Mesendoderm (in vitro differentiated cells): Measurements from ENCODE around the gene ATP2C2.

Source experiments
- DNase-seq: peaks from one replicate; pipeline ENCODE4 v3.0.0; 2013
- H2AK5ac ChIP-seq: 2 replicates; pipeline ENCODE4 v1.6.1; 2013; ENCODE audit warnings: low read length, inconsistent platforms
- H2BK120ac ChIP-seq: 2 replicates; pipeline ENCODE4 v1.6.1; 2013; ENCODE audit warnings: low read depth, mild to moderate bottlenecking, low read length, moderate library complexity, mixed read lengths
- H2BK15ac ChIP-seq: replicated peaks from 2 replicates; pipeline ENCODE4 v1.6.1; 2013; ENCODE audit warnings: low read depth, mild to moderate bottlenecking, moderate library complexity
- H2BK5ac ChIP-seq: 2 replicates; pipeline ENCODE4 v1.6.1; 2013; ENCODE audit warnings: low read length, inconsistent platforms
- H3K18ac ChIP-seq: 2 replicates; pipeline ENCODE4 v1.6.1; 2013; ENCODE audit warnings: mild to moderate bottlenecking, low read length, mixed read lengths
- H3K23ac ChIP-seq: one replicate; pipeline ENCODE4 v1.6.1; 2013; ENCODE audit warnings: low read length
- H3K27ac ChIP-seq: 2 replicates; pipeline ENCODE4 v1.5.1; 2013; ENCODE audit warnings: low read depth, mild to moderate bottlenecking, inconsistent platforms, low read length, moderate library complexity
- H3K27me3 ChIP-seq: 2 replicates; pipeline ENCODE4 v1.6.1; 2013; ENCODE audit warnings: low read length, control low read depth, mild to moderate bottlenecking, inconsistent platforms; ENCODE audit not compliant: insufficient read depth, poor library complexity
- H3K36me3 ChIP-seq: 2 replicates; pipeline ENCODE4 v1.6.1; 2013; ENCODE audit warnings: low read length, inconsistent platforms; ENCODE audit not compliant: control insufficient read depth, insufficient read depth
- H3K4ac ChIP-seq: one replicate; pipeline ENCODE4 v1.6.1; 2013; ENCODE audit warnings: low read depth, mild to moderate bottlenecking, low read length, moderate library complexity
- H3K4me1 ChIP-seq: 2 replicates; pipeline ENCODE4 v1.6.1; 2013; ENCODE audit warnings: low read depth, low read length, inconsistent platforms; ENCODE audit not compliant: control insufficient read depth
- H3K4me2 ChIP-seq: 2 replicates; pipeline ENCODE4 v1.6.1; 2013; ENCODE audit warnings: low read length
- H3K4me3 ChIP-seq: 2 replicates; pipeline ENCODE4 v1.5.1; 2013; ENCODE audit warnings: mild to moderate bottlenecking, low read length
- H3K56ac ChIP-seq: one replicate; pipeline ENCODE4 v1.6.1; 2013; ENCODE audit warnings: low read length
- H3K79me1 ChIP-seq: 2 replicates; pipeline ENCODE4 v1.6.1; 2013; ENCODE audit warnings: low read length, inconsistent platforms
- H3K79me2 ChIP-seq: 2 replicates; pipeline ENCODE4 v1.6.1; 2013; ENCODE audit warnings: mild to moderate bottlenecking, low read length; ENCODE audit not compliant: control insufficient read depth, insufficient read depth
- H3K9ac ChIP-seq: 2 replicates; pipeline ENCODE4 v1.6.1; 2013; ENCODE audit warnings: low read length, inconsistent platforms
- H4K5ac ChIP-seq: one replicate; pipeline ENCODE4 v1.6.1; 2013; ENCODE audit warnings: low read length
- H4K8ac ChIP-seq: one replicate; pipeline ENCODE4 v1.6.1; 2013; ENCODE audit warnings: low read depth, mild to moderate bottlenecking, control low read depth, low read length, moderate library complexity
- WGBS: extraction: QIAGEN DNeasy Blood & Tissue Kit; methylation state at CpG from one replicate; pipeline ENCODE4 v1.1.7; 2013; ENCODE audit warnings: low lambda C conversion rate, missing lambda C conversion rate; ENCODE audit not compliant: insufficient coverage; ENCODE audit errors: extremely low coverage; 5-methylcytosine and 5-hydroxymethylcytosine counted together

ATP2C2 gene

DNA sequence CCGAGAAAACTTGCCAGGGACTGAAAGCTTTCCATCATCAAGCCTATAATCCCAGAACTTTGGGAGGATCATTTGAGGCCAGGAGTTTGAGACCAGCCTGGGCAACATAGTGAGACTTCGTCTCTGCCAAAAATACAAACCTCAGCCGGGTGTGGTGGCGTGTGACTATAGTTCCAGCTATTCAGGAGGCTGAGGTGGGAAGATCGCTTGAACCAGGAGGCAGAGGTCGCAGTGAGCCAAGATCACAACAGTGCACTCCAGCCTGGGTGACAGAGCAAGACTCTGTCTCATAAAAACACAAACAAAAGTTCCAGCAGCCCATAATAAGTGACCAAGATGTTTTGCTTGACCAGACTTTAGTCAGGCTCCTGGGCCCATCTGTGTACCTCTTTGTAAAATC, 134.2 kb downstream of the ATP2C2 start:
- Histone ChIP-seq H4K8ac (no peak overlapping the region), H3K4me3 (no peak overlapping the region), H3K23ac (no peak overlapping the region), H2AK5ac (no peak overlapping the region), H3K27me3 (no peaks in the 10 kb centered on the region), H4K5ac (no peak overlapping the region), H2BK5ac (no peak overlapping the region), H3K79me2 (no peaks in the 10 kb centered on the region), H3K56ac (no peak overlapping the region), H3K36me3 (no peaks in the 10 kb centered on the region), H3K9ac (no peak overlapping the region), H2BK120ac (no peak overlapping the region), H3K4me1 (peaks cover 2% of the 10 kb centered on the region), H3K79me1 (no peaks in the 10 kb centered on the region), H3K27ac (no peak overlapping the region), H3K18ac (no peak overlapping the region), H2BK15ac (no peak overlapping the region), H3K4me2 (no peak overlapping the region), H3K4ac (no peak overlapping the region)
- WGBS, result no CpG with 5 or more reads among the region's 6 CpGs
- no peak for DNase-seq

GRCh38 chr16:84503751-84504395, 135.5 kb downstream of the ATP2C2 start:
- peak overlapping the region; percentile 20 for H3K18ac ChIP-seq
- H2BK5ac ChIP-seq, result no peak overlapping the region
- H3K4me2 ChIP-seq, result peak overlapping the region; percentile 1
- no CpG with 5 or more reads among the region's 13 CpGs for WGBS
- no peak overlapping the region for H4K8ac ChIP-seq
- H3K4me1 ChIP-seq, result peaks cover 2% of the 10 kb centered on the region
- no peak for DNase-seq
- H3K36me3 ChIP-seq, result no peaks in the 10 kb centered on the region
- H2BK15ac ChIP-seq, result no peak overlapping the region
- no peaks in the 10 kb centered on the region for H3K27me3 ChIP-seq
- no peak overlapping the region for H2AK5ac ChIP-seq
- H3K56ac ChIP-seq, result peak overlapping the region; percentile 97
- no peak overlapping the region for H3K4ac ChIP-seq
- no peak overlapping the region for H4K5ac ChIP-seq
- H3K79me1 ChIP-seq, result no peaks in the 10 kb centered on the region
- H3K9ac ChIP-seq, result peak overlapping the region; percentile 90
- peak overlapping the region; percentile 86 for H3K4me3 ChIP-seq
- no peaks in the 10 kb centered on the region for H3K79me2 ChIP-seq
- no peak overlapping the region for H3K23ac ChIP-seq
- no peak overlapping the region for H3K27ac ChIP-seq
- H2BK120ac ChIP-seq, result no peak overlapping the region

GRCh38 chr16:84504420-84505248, 136.3 kb downstream of the ATP2C2 start, which contains the start of gene MEAK7:
MEAK7 (minus strand) TSS chr16:84504659; CDS start chr16:84498086, 6,573 bp downstream.
- Histone ChIP-seq H4K8ac (no peak within 1 kb of the TSS), H3K9ac (peak within 1 kb of the TSS; percentile 90), H3K18ac (peak within 1 kb of the TSS; percentile 20), H3K79me2 (no peaks in the 10 kb centered on the region), H3K4me2 (peak within 1 kb of the TSS; percentile 61), H3K4ac (no peak within 1 kb of the TSS), H2AK5ac (peak within 1 kb of the TSS; percentile 82), H3K4me1 (peaks cover 2% of the 10 kb centered on the region), H3K36me3 (no peaks in the 10 kb centered on the region), H3K56ac (peak within 1 kb of the TSS; percentile 97), H2BK5ac (peak within 1 kb of the TSS; percentile 78), H2BK120ac (no peak within 1 kb of the TSS), H3K27me3 (no peaks in the 10 kb centered on the region), H3K79me1 (no peaks in the 10 kb centered on the region), H3K27ac (peak within 1 kb of the TSS; percentile 4), H3K4me3 (peak within 1 kb of the TSS; percentile 86), H4K5ac (no peak within 1 kb of the TSS), H3K23ac (peak within 1 kb of the TSS; percentile 97), H2BK15ac (no peak within 1 kb of the TSS)
- WGBS, result no CpG with 5 or more reads among the region's 45 CpGs
- DNase-seq, result peak; percentile 99

DNA sequence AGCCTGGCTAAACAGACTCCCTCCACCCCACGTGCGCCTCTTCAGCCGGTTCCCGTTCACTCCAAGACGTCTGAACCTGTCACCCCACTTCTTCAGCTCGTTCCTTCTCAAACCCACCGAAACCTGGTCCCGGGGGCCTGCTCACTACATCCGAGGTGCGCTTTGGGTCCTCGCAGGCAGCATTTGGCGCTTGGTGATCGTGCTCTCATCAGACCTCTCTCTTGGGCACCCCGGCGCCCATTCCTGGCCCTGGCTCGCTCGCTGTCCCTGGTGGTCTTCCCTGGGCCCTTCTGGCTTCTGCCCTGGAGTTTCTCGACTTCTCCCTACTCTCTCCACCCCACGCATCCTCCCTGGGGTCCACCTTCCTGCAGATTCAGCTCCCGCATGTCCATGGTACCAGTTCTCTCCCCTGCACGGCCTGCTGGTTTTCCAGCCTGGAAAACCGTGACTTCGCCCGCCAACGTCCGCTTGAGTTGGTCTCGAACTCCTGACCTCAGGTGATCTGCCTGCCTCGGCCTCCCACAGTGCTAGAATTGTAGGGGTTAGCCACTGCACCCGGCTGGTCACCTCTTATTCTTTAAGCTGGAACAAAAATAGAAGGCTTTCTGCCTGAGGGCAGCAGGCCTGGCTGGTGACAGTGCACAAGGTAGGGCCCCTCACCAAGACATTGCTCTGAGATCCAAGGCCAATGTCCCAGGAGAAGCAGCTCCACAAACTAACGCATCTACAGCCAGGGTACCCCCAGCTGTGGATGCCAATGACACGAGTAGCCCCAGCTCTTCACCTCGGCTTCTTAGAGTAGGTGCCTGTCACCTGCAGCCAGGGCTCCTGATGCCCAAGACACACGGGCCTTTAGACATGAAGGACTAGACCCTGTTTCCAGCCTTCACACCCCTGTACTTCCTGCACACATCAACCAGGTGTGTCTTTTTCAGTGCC, 137.2 kb downstream of the ATP2C2 start:
- Histone ChIP-seq H3K9ac (peak overlapping the region; percentile 88), H3K79me2 (no peaks in the 10 kb centered on the region), H4K5ac (no peak overlapping the region), H3K79me1 (no peaks in the 10 kb centered on the region), H3K56ac (peak overlapping the region; percentile 93), H3K4ac (no peak overlapping the region), H2BK120ac (no peak overlapping the region), H4K8ac (no peak overlapping the region), H3K36me3 (no peaks in the 10 kb centered on the region), H3K27ac (peak overlapping the region; percentile 4), H3K4me1 (peaks cover 2% of the 10 kb centered on the region), H3K18ac (peak overlapping the region; percentile 19), H3K23ac (peak overlapping the region; percentile 97), H2BK15ac (no peak overlapping the region), H2BK5ac (peak overlapping the region; percentile 78), H2AK5ac (peak overlapping the region; percentile 82), H3K4me3 (no peak overlapping the region), H3K27me3 (no peaks in the 10 kb centered on the region), H3K4me2 (peak overlapping the region; percentile 61)
- WGBS, result no CpG with 5 or more reads among the region's 33 CpGs
- DNase-seq, result peak; percentile 32

DNA sequence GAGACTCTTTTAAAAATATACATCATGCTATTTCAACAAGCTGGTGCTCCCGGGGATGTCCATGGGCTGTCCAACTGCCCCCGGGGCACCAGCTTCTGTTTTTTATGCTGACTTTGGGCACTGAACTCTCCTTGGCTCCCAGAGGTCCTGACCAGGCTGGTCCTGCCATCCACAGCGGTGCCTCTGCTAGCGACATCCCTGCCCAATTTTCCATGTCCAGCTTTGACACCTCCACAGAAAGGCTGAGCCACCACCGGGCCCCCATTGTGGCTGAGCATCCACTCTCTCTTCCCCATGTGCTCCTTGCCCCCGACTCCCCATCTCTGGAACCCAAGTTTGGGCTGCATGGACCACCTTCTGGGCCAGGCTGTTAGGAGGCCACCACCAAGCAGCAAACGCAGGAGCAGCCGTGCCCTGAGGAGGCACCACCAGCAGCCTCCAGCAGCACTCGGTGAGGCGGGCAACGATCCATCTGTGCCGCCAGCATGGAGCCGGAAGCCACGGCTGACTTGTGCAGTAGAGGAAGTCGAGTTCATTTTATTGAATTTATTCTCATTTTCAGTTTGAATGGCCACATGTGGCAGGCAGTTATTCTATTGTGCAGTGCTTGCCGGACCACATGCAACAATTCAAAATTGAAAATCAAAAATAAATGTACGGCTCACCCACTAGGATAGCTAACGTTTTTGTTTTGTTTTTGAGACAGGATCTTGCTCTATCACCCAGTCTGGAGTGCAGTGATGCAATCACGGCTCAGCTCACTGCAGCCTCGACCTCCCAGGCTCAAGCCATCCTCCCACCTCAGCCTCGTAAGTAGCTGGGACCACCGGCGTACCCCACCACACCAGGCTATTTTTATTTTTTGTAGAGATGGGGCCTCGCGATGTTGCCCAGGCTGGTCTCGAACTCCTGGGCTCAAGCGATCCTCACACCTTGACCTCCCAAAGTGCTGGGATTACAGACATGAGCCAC, 139.0 kb downstream of the ATP2C2 start:
- Histone ChIP-seq H3K4me1 (peaks cover 2% of the 10 kb centered on the region), H2AK5ac (no peak overlapping the region), H3K9ac (no peak overlapping the region), H3K4me3 (no peak overlapping the region), H3K18ac (no peak overlapping the region), H3K79me1 (no peaks in the 10 kb centered on the region), H3K79me2 (no peaks in the 10 kb centered on the region), H3K27me3 (no peaks in the 10 kb centered on the region), H4K8ac (no peak overlapping the region), H3K4me2 (no peak overlapping the region), H2BK5ac (no peak overlapping the region), H3K56ac (no peak overlapping the region), H3K23ac (no peak overlapping the region), H2BK15ac (no peak overlapping the region), H2BK120ac (no peak overlapping the region), H3K4ac (no peak overlapping the region), H4K5ac (no peak overlapping the region), H3K27ac (no peak overlapping the region), H3K36me3 (no peaks in the 10 kb centered on the region)
- WGBS, result no CpG with 5 or more reads among the region's 27 CpGs
- no peak for DNase-seq
